ENCODE measurements around the gene CACNA2D3. TPM values are rescaled to one million over a fixed set of nuclear protein-coding genes. Genes with fewer than 3 reads are reported as not detected.

The CACNA2D3 gene
- total and polyA plus RNA-seq, 2 experiments from 2014 or later: 1.1 to 2.5 TPM

GRCh38 chr3:54225841-54226528 lies 103.6 kb downstream of the CACNA2D3 start:
- WGBS (ENCODE audit: low lambda C conversion rate, missing lambda C conversion rate): 81% methylated on average over 8 of the region's 8 CpGs
- no peaks in the 10 kb centered on the region for H3K36me3 ChIP-seq (replicated peaks; ENCODE audit: insufficient read depth, low read depth)
- no peak overlapping the region for H2AFZ ChIP-seq
- TF ChIP-seq EZH2 (IDR thresholded peaks at IDR 0.05; ENCODE audit: borderline replicate concordance) (no peak), CTCF (IDR thresholded peaks at IDR 0.05; ENCODE audit: poor library complexity) (no peak), EZH2phosphoT487 (IDR thresholded peaks at IDR 0.05; ENCODE audit: low read depth, severe bottlenecking, unreplicated experiment) (no peak)
- no peaks in the 10 kb centered on the region for H3K79me2 ChIP-seq
- no peaks in the 10 kb centered on the region for H3K9me3 ChIP-seq (ENCODE audit: low read depth)
- no peaks in the 10 kb centered on the region for H3K9me2 ChIP-seq (replicated peaks; ENCODE audit: insufficient read depth)
- no peak overlapping the region for H3K4me2 ChIP-seq
- no peaks in the 10 kb centered on the region for H4K20me1 ChIP-seq (ENCODE audit: insufficient read depth, poor library complexity, severe bottlenecking)
- peaks cover 3% of the 10 kb centered on the region for H3K27me3 ChIP-seq
- no peak overlapping the region for H3K27ac ChIP-seq
- no peak overlapping the region for H3K4me3 ChIP-seq
- no peak for DNase-seq (ENCODE audit: low spot score)
- no peaks in the 10 kb centered on the region for H3K4me1 ChIP-seq (ENCODE audit: insufficient read depth)

GRCh38 chr3:54228806-54229205 lies 106.5 kb downstream of the CACNA2D3 start:
- no peaks in the 10 kb centered on the region for H4K20me1 ChIP-seq (ENCODE audit: insufficient read depth, poor library complexity, severe bottlenecking)
- H3K4me1 ChIP-seq (ENCODE audit: insufficient read depth): no peaks in the 10 kb centered on the region
- H3K79me2 ChIP-seq: no peaks in the 10 kb centered on the region
- H3K27me3 ChIP-seq: peaks cover 3% of the 10 kb centered on the region
- H3K4me3 ChIP-seq: no peak overlapping the region
- no peaks in the 10 kb centered on the region for H3K9me3 ChIP-seq (ENCODE audit: low read depth)
- H3K4me2 ChIP-seq: no peak overlapping the region
- 74% methylated on average over 5 of the region's 5 CpGs for WGBS (ENCODE audit: low lambda C conversion rate, missing lambda C conversion rate)
- no peak overlapping the region for H3K27ac ChIP-seq
- no peaks in the 10 kb centered on the region for H3K36me3 ChIP-seq (replicated peaks; ENCODE audit: insufficient read depth, low read depth)
- no peak overlapping the region for H2AFZ ChIP-seq
- no peak for DNase-seq (ENCODE audit: low spot score)
- TF ChIP-seq EZH2 (IDR thresholded peaks at IDR 0.05; ENCODE audit: borderline replicate concordance) (no peak), CTCF (IDR thresholded peaks at IDR 0.05; ENCODE audit: poor library complexity) (no peak), EZH2phosphoT487 (IDR thresholded peaks at IDR 0.05; ENCODE audit: low read depth, severe bottlenecking, unreplicated experiment) (no peak)
- no peaks in the 10 kb centered on the region for H3K9me2 ChIP-seq (replicated peaks; ENCODE audit: insufficient read depth)

GRCh38 chr3:54232618-54233017 lies 110.3 kb downstream of the CACNA2D3 start:
- H3K79me2 ChIP-seq: no peaks in the 10 kb centered on the region
- TF ChIP-seq EZH2 (IDR thresholded peaks at IDR 0.05; ENCODE audit: borderline replicate concordance) (no peak), EZH2phosphoT487 (IDR thresholded peaks at IDR 0.05; ENCODE audit: low read depth, severe bottlenecking, unreplicated experiment) (no peak), CTCF (IDR thresholded peaks at IDR 0.05; ENCODE audit: poor library complexity) (no peak)
- no peak overlapping the region for H2AFZ ChIP-seq
- WGBS (ENCODE audit: low lambda C conversion rate, missing lambda C conversion rate): 90% methylated on average over 4 of the region's 4 CpGs
- no peaks in the 10 kb centered on the region for H3K36me3 ChIP-seq (replicated peaks; ENCODE audit: insufficient read depth, low read depth)
- no peak overlapping the region for H3K27ac ChIP-seq
- H3K9me2 ChIP-seq (replicated peaks; ENCODE audit: insufficient read depth): no peaks in the 10 kb centered on the region
- H3K4me2 ChIP-seq: no peak overlapping the region
- no peaks in the 10 kb centered on the region for H4K20me1 ChIP-seq (ENCODE audit: insufficient read depth, poor library complexity, severe bottlenecking)
- no peak for DNase-seq (ENCODE audit: low spot score)
- H3K27me3 ChIP-seq: peaks cover 3% of the 10 kb centered on the region
- no peaks in the 10 kb centered on the region for H3K4me1 ChIP-seq (ENCODE audit: insufficient read depth)
- no peaks in the 10 kb centered on the region for H3K9me3 ChIP-seq (ENCODE audit: low read depth)
- no peak overlapping the region for H3K4me3 ChIP-seq

Data from hepatocyte (in vitro differentiated cells).